H1 (cell line): ENCODE data around the gene TLE4. TPM values are rescaled to one million over a fixed set of nuclear protein-coding genes. Genes with fewer than 3 reads are reported as not detected.

ENCODE experiments used
- CTCF ChIA-PET: fragments of 300-600 bp; sonication (Branson Sonifier 250); formaldehyde crosslinking; loops from one replicate; lab custom pipeline; 2021; ENCODE audit not compliant: partially characterized antibody; lab: Charles Lee
- POLR2A ChIA-PET: fragments of 300-600 bp; sonication (Branson Sonifier 250); formaldehyde crosslinking; loops from one replicate; lab custom pipeline; 2021; ENCODE audit warnings: inconsistent platforms; ENCODE audit not compliant: partially characterized antibody; lab: Charles Lee
- DNase-seq, 2 experiments: peaks; one replicate each; pipeline versions ENCODE4 v3.0.0 to v3.0.0-alpha.2; 2010 to 2022; ENCODE audit warnings: low spot score in 2 of 2, low read depth in 1 of 2, mixed read lengths in 1 of 2
- FAIRE-seq: peaks from 2 replicates; lab custom pipeline; 2011; peaks lifted over from hg19 to GRCh38; lab: Jason Lieb, UNC
- H2AFZ ChIP-seq: 2 replicates; pipeline ENCODE4 v1.8.1; 2012; ENCODE audit warnings: low read length, inconsistent platforms
- H2AK5ac ChIP-seq: 2 replicates; pipeline ENCODE4 v1.6.1; 2013; ENCODE audit warnings: low read depth, low read length
- H2BK120ac ChIP-seq: replicated peaks from 2 replicates; pipeline ENCODE3; 2013; ENCODE audit warnings: low read depth, low read length, inconsistent platforms
- H2BK12ac ChIP-seq: 2 replicates; pipeline ENCODE4 v1.6.1; 2013; ENCODE audit warnings: low read depth, low read length
- H2BK15ac ChIP-seq: 2 replicates; pipeline ENCODE4 v1.6.1; 2013; ENCODE audit warnings: low read length
- H2BK20ac ChIP-seq: 2 replicates; pipeline ENCODE4 v1.6.1; 2013; ENCODE audit warnings: low read length
- H2BK5ac ChIP-seq: 2 replicates; pipeline ENCODE4 v1.6.1; 2013; ENCODE audit warnings: low read depth, low read length
- H3K14ac ChIP-seq: 2 replicates; pipeline ENCODE4 v1.6.1; 2013; ENCODE audit warnings: inconsistent platforms; ENCODE audit not compliant: insufficient read length
- H3K18ac ChIP-seq: 2 replicates; pipeline ENCODE4 v1.6.1; 2013; ENCODE audit warnings: low read length; ENCODE audit errors: extremely low read depth
- H3K23ac ChIP-seq: 2 replicates; pipeline ENCODE4 v1.6.1; 2013; ENCODE audit warnings: inconsistent platforms; ENCODE audit not compliant: insufficient read length
- H3K23me2 ChIP-seq: 2 replicates; pipeline ENCODE4 v1.6.1; 2013; ENCODE audit warnings: low read depth, low read length
- H3K27ac ChIP-seq: 2 replicates; pipeline ENCODE4 v1.6.1; 2011; ENCODE audit warnings: low read depth, low read length, inconsistent platforms
- H3K27me3 ChIP-seq, 4 experiments: replicated peaks in 1 of 4; 1 replicate in 1 of 4; 2 replicates in 3 of 4; pipeline versions ENCODE4 v1.6.1 to v1.8.1; 2011 to 2013; ENCODE audit warnings: low read length in 3 of 4, mild to moderate bottlenecking in 3 of 4, inconsistent platforms in 2 of 4, mixed read lengths in 2 of 4, moderate library complexity in 1 of 4; ENCODE audit not compliant: control insufficient read depth in 3 of 4, insufficient read depth in 3 of 4; ENCODE audit errors: extremely low read depth in 1 of 4
- H3K36me3 ChIP-seq, 4 experiments: 2 replicates each; pipeline versions ENCODE4 v1.6.1 to v1.8.1; 2011 to 2013; ENCODE audit warnings: mild to moderate bottlenecking in 4 of 4, low read length in 3 of 4, moderate library complexity in 2 of 4, control low read depth in 1 of 4, inconsistent platforms in 1 of 4; ENCODE audit not compliant: insufficient read depth in 4 of 4, control insufficient read depth in 2 of 4
- H3K4ac ChIP-seq: replicated peaks from 2 replicates; pipeline ENCODE3; 2013; ENCODE audit warnings: low read length, low read depth, mixed read lengths, inconsistent platforms; ENCODE audit not compliant: insufficient read length
- H3K4me1 ChIP-seq, 4 experiments: replicated peaks in 1 of 4; 1 replicate in 1 of 4; 2 replicates in 3 of 4; pipeline versions ENCODE4 v1.6.1 to v1.8.1; 2011 to 2013; ENCODE audit warnings: low read length in 3 of 4, inconsistent platforms in 2 of 4, mixed read lengths in 1 of 4; ENCODE audit not compliant: insufficient read depth in 4 of 4, control insufficient read depth in 3 of 4
- H3K4me2 ChIP-seq, 2 experiments: 2 replicates each; pipeline versions ENCODE4 v1.6.1 to v1.8.1; 2011 to 2013; ENCODE audit warnings: low read depth in 2 of 2, low read length in 2 of 2, control low read depth in 1 of 2, inconsistent platforms in 1 of 2, mild to moderate bottlenecking in 1 of 2; ENCODE audit not compliant: insufficient read depth in 1 of 2
- H3K4me3 ChIP-seq, 4 experiments: fragments of 200-600, 300-600 bp in 1 of 4; sonication (generic), shearing (Covaris generic), sonication (Bioruptor Twin) in 1 of 4; 2 replicates each; pipeline versions ENCODE4 v1.5.1 to v1.8.1; 2011 to 2016; ENCODE audit warnings: low read length in 4 of 4, low read depth in 3 of 4, control low read depth in 2 of 4, inconsistent platforms in 2 of 4, mild to moderate bottlenecking in 2 of 4, mixed read lengths in 1 of 4, moderate library complexity in 1 of 4; ENCODE audit not compliant: insufficient read depth in 2 of 4; ENCODE audit errors: extremely low read depth in 1 of 4
- H3K56ac ChIP-seq: replicated peaks from 2 replicates; pipeline ENCODE3; 2013; ENCODE audit warnings: low read depth, mild to moderate bottlenecking, mixed read lengths, low read length, inconsistent platforms; ENCODE audit not compliant: insufficient read length
- H3K79me1 ChIP-seq: 2 replicates; pipeline ENCODE4 v1.6.1; 2013; ENCODE audit warnings: low read depth, low read length, control low read depth
- H3K79me2 ChIP-seq, 2 experiments: 2 replicates each; pipeline versions ENCODE4 v1.6.1 to v1.8.1; 2012 to 2013; ENCODE audit warnings: low read length in 2 of 2, mild to moderate bottlenecking in 2 of 2, inconsistent platforms in 1 of 2; ENCODE audit not compliant: insufficient read depth in 2 of 2, control insufficient read depth in 1 of 2
- H3K9ac ChIP-seq, 4 experiments: replicated peaks in 1 of 4; 1 replicate in 1 of 4; 2 replicates in 3 of 4; pipeline versions ENCODE4 v1.6.1 to v1.8.1; 2011 to 2013; ENCODE audit warnings: low read depth in 3 of 4, low read length in 3 of 4, control low read depth in 2 of 4, mild to moderate bottlenecking in 2 of 4, moderate library complexity in 2 of 4, inconsistent platforms in 1 of 4; ENCODE audit errors: extremely low read depth in 1 of 4
- H3K9me3 ChIP-seq, 2 experiments: 2 replicates each; pipeline versions ENCODE4 v1.6.1 to v1.8.1; 2012 to 2013; ENCODE audit warnings: mild to moderate bottlenecking in 2 of 2, moderate library complexity in 2 of 2, control low read depth in 1 of 2, inconsistent platforms in 1 of 2, low read depth in 1 of 2, low read length in 1 of 2, mixed read lengths in 1 of 2; ENCODE audit not compliant: insufficient read depth in 2 of 2
- H4K20me1 ChIP-seq, 2 experiments: replicated peaks in 1 of 2; 2 replicates each; pipeline versions ENCODE3 to v1.8.1; 2011 to 2013; ENCODE audit warnings: inconsistent platforms in 2 of 2, low read length in 2 of 2, mild to moderate bottlenecking in 1 of 2; ENCODE audit not compliant: insufficient read depth in 2 of 2, control insufficient read depth in 1 of 2
- H4K5ac ChIP-seq: 2 replicates; pipeline ENCODE4 v1.6.1; 2013; ENCODE audit warnings: low read length, low read depth, mixed read lengths, inconsistent platforms; ENCODE audit not compliant: insufficient read length
- H4K8ac ChIP-seq: 2 replicates; pipeline ENCODE4 v1.8.0; 2013; ENCODE audit warnings: mild to moderate bottlenecking, moderate library complexity, low read length, inconsistent platforms; ENCODE audit not compliant: insufficient read depth; ENCODE audit errors: extremely low read depth
- H4K91ac ChIP-seq: replicated peaks from 2 replicates; pipeline ENCODE3; 2013; ENCODE audit warnings: low read length, mixed read lengths, inconsistent platforms; ENCODE audit not compliant: insufficient read length
- ASH2L ChIP-seq: fragments of 200-600, 300-600 bp; sonication (generic); IDR thresholded peaks from one replicate; pipeline ENCODE4 v1.7.1; 2017; ENCODE audit warnings: low read length
- CBX5 ChIP-seq: fragments of 300-800, 300-1000 bp; sonication (generic); IDR thresholded peaks from 2 replicates; pipeline ENCODE4 v1.7.1; 2016; ENCODE audit warnings: antibody characterized with exemption, low read length, low read depth
- CBX8 ChIP-seq: fragments of 300-800, 300-1000 bp; sonication (generic); IDR thresholded peaks from 2 replicates; pipeline ENCODE4 v1.7.1; 2016; ENCODE audit warnings: low read depth, low read length, borderline replicate concordance
- EZH2 ChIP-seq: fragments of 200-600 bp; sonication (generic); IDR thresholded peaks from 2 replicates; pipeline ENCODE4 v1.7.1; 2012; ENCODE audit warnings: low read depth, mild to moderate bottlenecking, moderate library complexity, low read length, inconsistent platforms; ENCODE audit not compliant: severe bottlenecking
- FOSL1 ChIP-seq: IDR thresholded peaks from 2 replicates; pipeline ENCODE4 v1.6.1; 2011; ENCODE audit warnings: mild to moderate bottlenecking, low read depth, low read length, moderate library complexity; ENCODE audit not compliant: insufficient read depth
- GTF2F1 ChIP-seq: IDR thresholded peaks from 2 replicates; pipeline ENCODE4 v1.6.1; 2012; ENCODE audit warnings: low read depth, low read length, improper control_type of control experiment, borderline replicate concordance
- HDAC2 ChIP-seq, 2 experiments: fragments of 300-600 bp in 1 of 2; sonication (generic) in 1 of 2; IDR thresholded peaks; 2 replicates each; pipeline ENCODE4 v1.6.1; 2011 to 2012; ENCODE audit warnings: low read depth in 2 of 2, low read length in 2 of 2, mild to moderate bottlenecking in 2 of 2, moderate library complexity in 2 of 2, borderline replicate concordance in 1 of 2, inconsistent platforms in 1 of 2
- NRF1 ChIP-seq: IDR thresholded peaks from 2 replicates; pipeline ENCODE4 v1.6.1; 2011; ENCODE audit warnings: mild to moderate bottlenecking, low read depth, low read length, improper control_type of control experiment
- RAD21 ChIP-seq, 2 experiments: IDR thresholded peaks in 1 of 2; conservative IDR thresholded peaks in 1 of 2; 2 replicates each; pipeline ENCODE4 v1.6.1; 2011; ENCODE audit warnings: low read depth in 2 of 2, low read length in 2 of 2, improper control_type of control experiment in 1 of 2, inconsistent platforms in 1 of 2, mild to moderate bottlenecking in 1 of 2, moderate library complexity in 1 of 2
- SIN3A ChIP-seq, 2 experiments: IDR thresholded peaks in 1 of 2; conservative IDR thresholded peaks in 1 of 2; 2 replicates each; pipeline ENCODE4 v1.6.1; 2011 to 2012; ENCODE audit warnings: low read length in 2 of 2, improper control_type of control experiment in 1 of 2, low read depth in 1 of 2, mild to moderate bottlenecking in 1 of 2
- SRF ChIP-seq: IDR thresholded peaks from 2 replicates; pipeline ENCODE4 v1.6.1; 2011; ENCODE audit warnings: mild to moderate bottlenecking, low read depth, low read length, moderate library complexity
- TBP ChIP-seq: IDR thresholded peaks from 2 replicates; pipeline ENCODE4 v1.6.1; 2011; ENCODE audit warnings: low read depth, low read length, improper control_type of control experiment
- YY1 ChIP-seq: IDR thresholded peaks from 2 replicates; pipeline ENCODE4 v1.6.1; 2011; ENCODE audit warnings: low read depth, mild to moderate bottlenecking, low read length
- WGBS, 2 experiments: shearing (Covaris generic) in 1 of 2; methylation state at CpG; one replicate each; pipeline versions ENCODE4 v1.1.6 to v1.1.7; 2013 to 2015; ENCODE audit warnings: low lambda C conversion rate in 2 of 2, mixed read lengths in 2 of 2, inconsistent platforms in 1 of 2, low coverage in 1 of 2, missing lambda C conversion rate in 1 of 2; ENCODE audit not compliant: insufficient replicate concordance in 2 of 2, insufficient coverage in 1 of 2, insufficient read length in 1 of 2; ENCODE audit errors: extremely low coverage in 1 of 2, missing lambda C conversion rate in 1 of 2; 5-methylcytosine and 5-hydroxymethylcytosine counted together
- polyA plus RNA-seq, 7 experiments: library from polyadenylated mRNA; depleted of rRNA in 3 of 7; stranded (reverse) in 5 of 7; unstranded in 2 of 7; fragments of >200 nt in 5 of 7; fragments of 200-250 nt in 2 of 7; gene quantifications; 1 replicate in 5 of 7; 2 replicates in 1 of 7; 4 replicates in 1 of 7; pipeline versions ENCODE4 v1.2.1 to v1.2.3, GENCODE V29; 2011 to 2013; ENCODE audit warnings: missing spikeins in 2 of 7, mixed read lengths in 2 of 7
- total RNA-seq: library from RNA; stranded (reverse); fragmentation: NEBNext Ultra II Directional; extraction: Animal tissue kit (Norgen Biotek cat#: 25700); gene quantifications from 2 replicates; pipeline ENCODE4 v1.2.1, GENCODE V29; 2021
- TF ChIP-seq, protein P1 (sequence below): IDR thresholded peaks from 2 replicates; pipeline ENCODE4 v1.6.1; 2012; ENCODE audit warnings: inconsistent platforms

The TLE4 gene
- total and polyA plus RNA-seq, 2 of the 8 experiments (the other 6 are each of a cell fraction or from before 2014, with no cell fraction given): 32.4 to 36.9 TPM

DNA sequence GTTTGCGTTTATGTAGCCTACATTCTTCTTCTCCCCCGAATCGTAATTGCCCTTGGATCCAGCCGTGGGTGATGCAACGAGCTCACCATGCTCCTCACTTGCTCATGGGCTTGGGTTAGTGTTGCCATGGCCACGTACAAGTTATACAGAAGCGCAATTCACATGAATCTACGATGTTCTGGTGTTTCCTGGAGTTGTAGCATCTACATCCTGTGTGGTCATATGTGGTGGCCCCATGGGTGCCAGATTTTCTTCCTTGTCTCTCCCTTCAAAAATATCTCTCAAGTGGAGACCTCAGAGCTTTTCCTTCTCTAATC lies 115.3 kb downstream of the TLE4 start:
- no peak overlapping the region for H3K4me2 ChIP-seq
- CTCF ChIA-PET: interaction anchor here (0.8 to 0.9 kb wide), 2 partner anchors 48 to 54 kb away, joined by 3 read pairs; no protein-coding TSS in a partner anchor
- FAIRE-seq: no peak
- WGBS, 2 experiments: 91% methylated on average over 8 of the region's 8 CpGs; no CpG with 5 or more reads in 1 of the 2 experiments
- H2AK5ac ChIP-seq: no peak overlapping the region
- H2BK5ac ChIP-seq: no peak overlapping the region
- no peaks in the 10 kb centered on the region for H3K9me3 ChIP-seq
- H3K9ac ChIP-seq: no peak overlapping the region
- peaks cover 0 to 2% of the 10 kb centered on the region in 2 experiments; a peak in 1 of 4 replicates for H3K79me2 ChIP-seq
- POLR2A ChIA-PET: no interaction called here
- peaks cover 0 to 3% of the 10 kb centered on the region in 2 experiments for H4K20me1 ChIP-seq
- no peak overlapping the region for H2BK120ac ChIP-seq
- DNase-seq: no peak
- H3K23me2 ChIP-seq: no peaks in the 10 kb centered on the region
- no peak overlapping the region for H2BK20ac ChIP-seq
- H3K4ac ChIP-seq: no peak overlapping the region
- no peak overlapping the region for H4K91ac ChIP-seq
- H2BK12ac ChIP-seq: no peak overlapping the region
- no peak overlapping the region for H3K23ac ChIP-seq
- H4K5ac ChIP-seq: no peak overlapping the region
- H3K27ac ChIP-seq: no peak overlapping the region
- no peak overlapping the region for H2AFZ ChIP-seq
- no peak overlapping the region for H3K14ac ChIP-seq
- no peak overlapping the region for H4K8ac ChIP-seq
- H3K36me3 ChIP-seq: peaks cover 0 to 6% (median 0%) of the 10 kb centered on the region in 4 experiments; a peak in 2 of 8 replicates
- H3K27me3 ChIP-seq: no peaks in the 10 kb centered on the region
- no peaks in the 10 kb centered on the region for H3K79me1 ChIP-seq
- peaks cover 2 to 8% (median 5%) of the 10 kb centered on the region in 4 experiments; a peak in 4 of 7 replicates for H3K4me1 ChIP-seq
- H3K56ac ChIP-seq: no peak overlapping the region
- no peak overlapping the region for H2BK15ac ChIP-seq
- H3K4me3 ChIP-seq: no peak overlapping the region
- H3K18ac ChIP-seq: no peak overlapping the region
- TF ChIP-seq FOSL1 (no peak), ASH2L (no peak), HDAC2 (IDR thresholded peaks at IDR 0.05; ENCODE audit: borderline replicate concordance in 1 of 2, low read depth in 2 of 2, low read length in 2 of 2) (no peak), TBP (no peak), RAD21 (IDR thresholded peaks at IDR 0.05 in 1 of 2, conservative IDR thresholded peaks at IDR 0.05 in 1 of 2; ENCODE audit: low read depth in 2 of 2, low read length in 2 of 2) (no peak), SRF (no peak), SIN3A (conservative IDR thresholded peaks at IDR 0.05 in 1 of 2, IDR thresholded peaks at IDR 0.05 in 1 of 2; ENCODE audit: low read depth in 1 of 2, low read length in 2 of 2) (no peak), GTF2F1 (no peak), CBX5 (no peak), CBX8 (no peak), YY1 (no peak), EZH2 (no peak), NRF1 (no peak)
- TF ChIP-seq, protein P1, sequence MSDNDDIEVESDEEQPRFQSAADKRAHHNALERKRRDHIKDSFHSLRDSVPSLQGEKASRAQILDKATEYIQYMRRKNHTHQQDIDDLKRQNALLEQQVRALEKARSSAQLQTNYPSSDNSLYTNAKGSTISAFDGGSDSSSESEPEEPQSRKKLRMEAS: no peak
